Left forelimb (tissue), 1 donor: Measurements from ENCODE around the gene TGFB2.
A peak's percentile ranks its signal among the peaks of the same experiment; 100 is the strongest.
"Not testable (repeated sequence)": the region's sequence is repeated elsewhere in the genome, so short reads cannot be mapped to it uniquely, and the experiment has no call there.

ENCODE experiments used
- DNase-seq: peaks from one replicate; pipeline ENCODE4 v3.0.0-alpha.2; 2018; ENCODE audit warnings: low spot score

TGFB2 gene

GRCh38 chr1:218344814-218345672 is at the start of gene TGFB2:
Gene TGFB2 (plus strand): TSS chr1:218345336. CDS start chr1:218346702, 1,366 bp downstream.
- DNase-seq, result peak; percentile 87

GRCh38 chr1:218296162-218296561 is 49.0 kb upstream of the TGFB2 start:
- DNase-seq, result no peak

- DNase-seq, result no peak
Measured at GRCh38 chr1:218297461-218297860, 47.7 kb upstream of the TGFB2 start.

- DNase-seq, result no peak
Measured at GRCh38 chr1:218297867-218298266, 47.3 kb upstream of the TGFB2 start.

GRCh38 chr1:218298398-218298797 is 46.7 kb upstream of the TGFB2 start:
- no peak for DNase-seq

- DNase-seq, result no peak
Measured at GRCh38 chr1:218299416-218299815, 45.7 kb upstream of the TGFB2 start.

GRCh38 chr1:218301217-218301616 is 43.9 kb upstream of the TGFB2 start:
- no peak for DNase-seq

- no peak for DNase-seq
Measured at GRCh38 chr1:218302155-218302554, 43.0 kb upstream of the TGFB2 start.

- no peak for DNase-seq
Measured at GRCh38 chr1:218303176-218303879, 41.8 kb upstream of the TGFB2 start.

GRCh38 chr1:218304281-218305039 is 40.7 kb upstream of the TGFB2 start:
- DNase-seq, result no peak

GRCh38 chr1:218305472-218306064 is 39.6 kb upstream of the TGFB2 start:
- DNase-seq, result no peak

GRCh38 chr1:218312509-218312908 is 32.6 kb upstream of the TGFB2 start:
- no peak for DNase-seq

- DNase-seq, result no peak
Measured at GRCh38 chr1:218314316-218314715, 30.8 kb upstream of the TGFB2 start.

- no peak for DNase-seq
Measured at GRCh38 chr1:218315638-218316037, 29.5 kb upstream of the TGFB2 start.

- DNase-seq, result no peak
Measured at GRCh38 chr1:218317061-218317460, 28.1 kb upstream of the TGFB2 start.

- DNase-seq, result not testable (repeated sequence)
Measured at GRCh38 chr1:218320182-218320581, 25.0 kb upstream of the TGFB2 start.

- no peak for DNase-seq
Measured at GRCh38 chr1:218322762-218323161, 22.4 kb upstream of the TGFB2 start.

GRCh38 chr1:218323568-218324225 is 21.4 kb upstream of the TGFB2 start:
- no peak for DNase-seq

- DNase-seq, result no peak
Measured at GRCh38 chr1:218324226-218324580, 20.9 kb upstream of the TGFB2 start.

GRCh38 chr1:218328769-218329168 is 16.4 kb upstream of the TGFB2 start:
- no peak for DNase-seq

GRCh38 chr1:218330043-218330623 is 15.0 kb upstream of the TGFB2 start:
- DNase-seq, result no peak
